Fibroblast of the aortic adventitia (primary cell): Measurements from ENCODE around the gene MED13. TPM values are rescaled to one million over a fixed set of nuclear protein-coding genes. Genes with fewer than 3 reads are reported as not detected.

ENCODE experiments used
- DNase-seq: peaks from one replicate; pipeline ENCODE4 v3.0.0-alpha.2; 2010; ENCODE audit warnings: low read depth
- H3K4me3 ChIP-seq: 2 replicates; pipeline ENCODE4 v1.5.1; 2011; ENCODE audit warnings: low read depth, mild to moderate bottlenecking, control low read depth, low read length, moderate library complexity
- total RNA-seq: library from RNA; depleted of rRNA; stranded (reverse); fragments of >200 nt; gene quantifications from 2 replicates; pipeline ENCODE4 v1.2.3, GENCODE V29; 2012; ENCODE audit warnings: low replicate concordance
- TF ChIP-seq, protein P1 (sequence below): IDR thresholded peaks from 2 replicates; pipeline ENCODE4 v1.5.1; 2011; ENCODE audit warnings: mild to moderate bottlenecking, low read length, control low read depth, inconsistent platforms; ENCODE audit not compliant: insufficient read depth

Gene MED13
- total RNA-seq, 1 donor, result 68.1 TPM

DNA sequence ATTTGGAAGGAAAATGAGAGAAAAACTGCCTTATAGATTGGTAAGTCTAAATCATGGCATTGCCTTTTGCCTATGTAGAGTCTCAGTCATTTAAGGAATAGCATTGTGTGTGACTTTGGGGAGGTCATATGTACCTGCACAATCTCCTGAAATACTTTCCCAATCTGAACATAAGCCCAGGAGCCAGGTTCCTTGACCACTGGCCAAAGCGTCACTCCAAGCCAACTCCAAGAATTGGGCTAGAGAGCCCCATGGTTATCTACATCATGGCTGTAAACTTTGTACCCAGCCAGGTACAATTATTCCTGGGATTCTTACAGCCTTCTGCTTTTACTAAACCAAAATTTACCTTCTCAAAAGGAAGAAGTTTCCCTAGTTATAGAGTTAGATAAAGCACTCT is 40.8 kb upstream of the MED13 start:
- DNase-seq, result no peak
- TF ChIP-seq, protein P1, sequence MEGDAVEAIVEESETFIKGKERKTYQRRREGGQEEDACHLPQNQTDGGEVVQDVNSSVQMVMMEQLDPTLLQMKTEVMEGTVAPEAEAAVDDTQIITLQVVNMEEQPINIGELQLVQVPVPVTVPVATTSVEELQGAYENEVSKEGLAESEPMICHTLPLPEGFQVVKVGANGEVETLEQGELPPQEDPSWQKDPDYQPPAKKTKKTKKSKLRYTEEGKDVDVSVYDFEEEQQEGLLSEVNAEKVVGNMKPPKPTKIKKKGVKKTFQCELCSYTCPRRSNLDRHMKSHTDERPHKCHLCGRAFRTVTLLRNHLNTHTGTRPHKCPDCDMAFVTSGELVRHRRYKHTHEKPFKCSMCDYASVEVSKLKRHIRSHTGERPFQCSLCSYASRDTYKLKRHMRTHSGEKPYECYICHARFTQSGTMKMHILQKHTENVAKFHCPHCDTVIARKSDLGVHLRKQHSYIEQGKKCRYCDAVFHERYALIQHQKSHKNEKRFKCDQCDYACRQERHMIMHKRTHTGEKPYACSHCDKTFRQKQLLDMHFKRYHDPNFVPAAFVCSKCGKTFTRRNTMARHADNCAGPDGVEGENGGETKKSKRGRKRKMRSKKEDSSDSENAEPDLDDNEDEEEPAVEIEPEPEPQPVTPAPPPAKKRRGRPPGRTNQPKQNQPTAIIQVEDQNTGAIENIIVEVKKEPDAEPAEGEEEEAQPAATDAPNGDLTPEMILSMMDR, result no peak
- H3K4me3 ChIP-seq, result no peak overlapping the region

DNA sequence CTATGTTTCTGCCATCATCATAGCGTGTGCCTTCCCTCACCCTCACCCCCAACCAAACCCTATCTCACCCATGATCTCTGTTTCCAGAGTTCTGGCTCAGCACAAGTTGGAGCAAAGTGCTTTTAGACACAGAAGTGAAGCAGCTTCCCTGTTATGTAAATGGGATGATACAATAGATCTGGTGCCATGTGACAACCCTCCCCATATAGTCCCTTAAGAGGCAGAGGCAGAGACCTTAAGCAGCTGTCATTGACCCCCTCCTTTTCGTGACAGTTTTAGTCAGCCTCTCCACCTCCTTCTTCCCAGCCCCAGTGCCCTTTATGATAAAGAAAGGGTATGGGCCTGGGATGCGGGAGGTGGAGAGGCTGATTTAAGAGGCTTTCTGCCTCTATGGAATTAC is 40.3 kb upstream of the MED13 start:
- TF ChIP-seq, protein P1, result no peak
- H3K4me3 ChIP-seq, result no peak overlapping the region
- DNase-seq, result no peak

DNA sequence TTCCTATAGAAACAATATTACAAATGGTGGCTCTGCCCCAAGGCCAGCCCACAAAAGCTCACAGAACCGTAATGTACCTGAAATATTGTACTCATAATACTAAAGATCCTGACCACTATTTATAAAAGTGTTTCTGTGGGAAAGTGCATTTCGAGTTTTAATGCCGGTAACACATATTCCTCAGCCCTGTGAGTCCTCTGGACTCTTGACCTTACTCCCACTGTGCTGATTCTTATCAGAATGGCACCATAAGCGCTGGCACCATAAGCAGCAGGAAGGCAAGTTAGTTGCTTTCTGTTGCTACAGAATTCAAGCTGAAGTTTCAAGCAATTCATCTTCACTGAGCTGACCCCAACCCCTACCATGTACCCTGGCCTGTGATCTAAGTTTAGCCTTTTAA is 36.4 kb upstream of the MED13 start:
- no peak for DNase-seq
- TF ChIP-seq, protein P1, result no peak
- no peak overlapping the region for H3K4me3 ChIP-seq

DNA sequence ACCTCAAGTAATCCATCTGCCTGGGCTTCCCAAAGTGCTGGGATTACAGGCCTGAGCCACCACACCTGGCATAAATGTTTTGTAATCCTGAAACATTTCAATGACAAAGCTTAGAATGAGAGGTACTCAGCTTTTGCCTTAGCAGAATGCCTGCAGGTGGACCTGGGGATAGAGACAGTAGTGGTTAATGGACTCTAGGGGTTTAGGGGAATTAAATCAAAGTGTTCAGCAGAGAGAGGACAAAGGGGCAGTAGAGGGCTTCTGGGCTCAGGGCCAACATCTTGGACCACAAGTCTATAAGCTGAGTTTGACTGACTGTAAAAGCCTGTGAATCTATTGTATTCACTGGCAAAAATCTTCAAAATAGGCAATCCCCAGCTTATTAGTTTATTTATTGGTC is 36.0 kb upstream of the MED13 start:
- DNase-seq, result no peak
- no peak overlapping the region for H3K4me3 ChIP-seq
- TF ChIP-seq, protein P1, result no peak

DNA sequence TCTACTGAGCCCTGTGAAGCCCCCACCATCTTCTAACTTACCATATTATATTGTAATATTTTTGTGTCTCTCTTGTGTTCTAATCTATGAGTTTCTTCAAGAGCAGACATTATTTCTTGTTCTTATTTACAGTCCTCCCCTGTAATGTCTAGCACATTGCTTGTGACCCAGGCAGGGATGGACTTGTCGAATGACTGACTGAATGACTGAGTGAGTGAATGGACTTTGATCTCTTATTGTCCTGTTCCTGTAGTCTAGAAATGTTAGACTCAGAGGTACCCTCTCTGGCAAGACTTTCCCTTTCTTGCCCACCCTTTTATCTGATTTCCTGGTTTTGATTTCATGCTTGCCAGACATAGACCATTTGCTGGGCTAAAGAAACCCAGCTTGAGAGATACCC is 35.0 kb upstream of the MED13 start:
- H3K4me3 ChIP-seq, result no peak overlapping the region
- no peak for DNase-seq
- TF ChIP-seq, protein P1, result no peak

DNA sequence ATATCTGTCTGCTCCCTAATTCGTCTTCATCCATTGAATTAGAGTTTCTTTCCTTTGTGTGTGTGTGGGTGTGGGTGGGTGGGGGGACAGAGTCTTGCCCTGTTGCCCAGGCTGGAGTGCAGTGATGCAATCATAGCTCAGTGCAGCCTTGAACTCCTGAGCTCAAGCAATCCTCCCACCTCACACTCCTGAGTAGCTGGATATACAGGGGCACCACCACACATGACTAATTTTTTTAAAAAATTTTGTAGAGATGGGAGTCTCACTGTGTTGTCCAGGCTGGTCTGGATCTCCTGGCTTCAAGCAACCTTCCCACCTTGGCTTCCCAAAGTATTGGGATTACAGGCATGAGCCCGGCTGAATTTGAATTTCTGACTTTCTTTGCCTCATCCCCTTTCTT is 34.5 kb upstream of the MED13 start:
- H3K4me3 ChIP-seq, result no peak overlapping the region
- TF ChIP-seq, protein P1, result no peak
- no peak for DNase-seq

DNA sequence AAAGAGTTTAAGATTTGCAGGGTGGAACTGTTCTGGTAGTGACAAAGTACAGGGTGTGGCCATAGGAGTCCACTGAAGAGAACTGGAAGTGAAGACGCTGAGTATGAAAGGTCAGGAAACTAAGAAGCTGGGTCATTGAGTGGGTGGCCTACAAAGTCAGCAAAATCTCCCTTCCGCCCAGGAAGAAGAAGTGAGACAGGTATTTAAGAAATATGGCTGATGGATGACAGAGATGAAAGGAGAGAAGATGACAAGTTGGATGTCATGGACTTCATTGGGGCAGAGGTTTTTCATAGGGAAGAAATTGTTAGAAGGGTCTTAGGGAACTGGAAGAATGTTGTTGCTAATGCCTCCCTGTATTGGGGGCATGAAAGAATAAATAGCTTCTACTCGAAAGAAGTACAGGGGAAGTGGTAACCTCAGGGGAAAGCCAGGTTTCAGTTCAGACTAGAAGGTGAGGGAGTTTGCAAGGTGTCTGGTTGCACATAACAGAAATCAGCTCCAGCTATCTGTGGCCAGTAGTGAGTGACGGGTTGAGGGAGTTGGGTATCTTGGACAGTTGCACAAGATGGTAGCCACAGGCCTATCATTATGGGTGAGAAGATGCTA is 33.6 kb upstream of the MED13 start:
- DNase-seq, result no peak
- TF ChIP-seq, protein P1, result no peak
- H3K4me3 ChIP-seq, result no peak overlapping the region
